Ishikawa (cell line): ENCODE data around the gene PCYT1B.

Experiments
- EGR1 ChIP-seq: IDR thresholded peaks from 2 replicates; pipeline ENCODE4 v1.6.1; 2012
- NFIC ChIP-seq: IDR thresholded peaks from 2 replicates; pipeline ENCODE4 v1.6.1; 2012
- RAD21 ChIP-seq: IDR thresholded peaks from 2 replicates; pipeline ENCODE4 v1.6.1; 2012; ENCODE audit warnings: low read depth
- TF ChIP-seq, protein P1 (sequence below): IDR thresholded peaks from 2 replicates; pipeline ENCODE4 v1.6.1; 2012

DNA sequence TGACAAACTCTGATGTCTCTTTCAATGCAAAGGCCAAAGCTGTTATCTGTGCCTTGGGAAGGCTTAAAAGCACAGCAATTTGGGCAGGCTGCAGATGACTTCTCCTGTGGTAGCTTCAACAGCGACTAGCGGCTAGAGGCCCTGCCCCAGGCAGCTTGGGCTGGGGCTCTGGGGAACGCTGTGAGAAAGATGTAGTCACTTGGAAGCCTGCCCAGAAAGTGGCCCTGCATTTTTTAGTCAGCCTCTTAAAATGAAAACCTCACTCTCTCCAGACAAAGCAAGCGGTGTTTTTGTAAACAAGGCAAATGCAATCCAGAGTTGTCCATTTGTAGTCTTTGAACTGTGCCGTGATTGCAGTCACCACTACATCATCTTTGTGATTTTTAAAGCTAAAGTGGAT, 27.5 kb downstream of the PCYT1B start:
- TF ChIP-seq, protein P1, sequence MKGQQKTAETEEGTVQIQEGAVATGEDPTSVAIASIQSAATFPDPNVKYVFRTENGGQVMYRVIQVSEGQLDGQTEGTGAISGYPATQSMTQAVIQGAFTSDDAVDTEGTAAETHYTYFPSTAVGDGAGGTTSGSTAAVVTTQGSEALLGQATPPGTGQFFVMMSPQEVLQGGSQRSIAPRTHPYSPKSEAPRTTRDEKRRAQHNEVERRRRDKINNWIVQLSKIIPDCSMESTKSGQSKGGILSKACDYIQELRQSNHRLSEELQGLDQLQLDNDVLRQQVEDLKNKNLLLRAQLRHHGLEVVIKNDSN: no peak
- TF ChIP-seq EGR1: no peak
- no peak for TF ChIP-seq NFIC
- no peak for TF ChIP-seq RAD21
